ENCODE data around the gene P2RY1. TPM values are rescaled to one million over a fixed set of nuclear protein-coding genes. Genes with fewer than 3 reads are reported as not detected.
"Not testable (repeated sequence)": the region's sequence is repeated elsewhere in the genome, so short reads cannot be mapped to it uniquely, and the experiment has no call there.

Gene P2RY1
- polyA plus RNA-seq, 1 donor (not counting 4 experiments of a cell fraction or from before 2014, with no cell fraction given): 1.1 TPM

DNA sequence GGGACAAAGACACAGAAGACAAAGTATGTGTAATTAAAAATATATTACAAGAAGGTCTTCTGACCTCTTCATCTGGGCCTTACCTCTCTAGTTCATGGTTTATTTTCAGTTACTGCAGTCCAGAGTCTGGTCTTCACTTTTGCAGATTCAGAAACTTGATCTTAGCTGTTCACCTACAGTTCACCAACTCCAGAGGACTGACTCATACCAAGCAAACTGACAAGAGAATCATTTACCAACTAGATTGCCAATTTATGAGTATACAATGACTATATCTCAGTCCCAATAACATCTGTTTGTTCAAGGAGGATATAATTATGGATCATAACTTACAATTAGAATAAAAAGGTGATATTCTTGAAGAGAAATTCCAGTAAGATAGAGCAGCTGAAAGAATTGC is 9.0 kb downstream of the P2RY1 start:
- Histone ChIP-seq H3K9me3 (ENCODE audit: control insufficient read depth, low read depth, low read length) (no peaks in the 10 kb centered on the region), H3K4me3 (ENCODE audit: control insufficient read depth in 2 of 3, extremely low read depth in 1 of 3, insufficient read depth in 2 of 3, low read depth in 1 of 3, low read length in 3 of 3) (no peak overlapping the region), H3K9ac (ENCODE audit: control insufficient read depth, extremely low read depth, insufficient read depth, low read length) (no peak overlapping the region), H3K36me3 (ENCODE audit: control insufficient read depth in 2 of 2, extremely low read depth in 1 of 2, insufficient read depth in 2 of 2, low read length in 2 of 2) (no peaks in the 10 kb centered on the region), H3K4me1 (ENCODE audit: control insufficient read depth, extremely low read depth, insufficient read depth, low read length) (no peaks in the 10 kb centered on the region), H3K27me3 (ENCODE audit: control insufficient read depth, extremely low read depth, insufficient read depth, low read length) (no peaks in the 10 kb centered on the region), H2AFZ (ENCODE audit: control insufficient read depth, low read length) (no peak overlapping the region), H3K9me1 (ENCODE audit: control insufficient read depth, extremely low read depth, insufficient read depth, low read length) (no peaks in the 10 kb centered on the region), H3K27ac (ENCODE audit: control insufficient read depth, insufficient read depth, low read length) (no peak overlapping the region), H3K79me2 (ENCODE audit: control insufficient read depth, insufficient read depth, low read length) (no peaks in the 10 kb centered on the region), H3K4me2 (ENCODE audit: control insufficient read depth, extremely low read depth, insufficient read depth, low read depth, low read length) (no peak overlapping the region), H4K20me1 (ENCODE audit: control insufficient read depth, extremely low read depth, insufficient read depth, low read length) (no peaks in the 10 kb centered on the region)
- dilution Hi-C loops (cut with MboI; ENCODE audit: extremely low pct_ligation_motif_present, low sequenced_read_pairs): no loop called here
- no peak for TF ChIP-seq EZH2 (IDR thresholded peaks at IDR 0.05; ENCODE audit: low read length)
- TF ChIP-seq, protein P1, sequence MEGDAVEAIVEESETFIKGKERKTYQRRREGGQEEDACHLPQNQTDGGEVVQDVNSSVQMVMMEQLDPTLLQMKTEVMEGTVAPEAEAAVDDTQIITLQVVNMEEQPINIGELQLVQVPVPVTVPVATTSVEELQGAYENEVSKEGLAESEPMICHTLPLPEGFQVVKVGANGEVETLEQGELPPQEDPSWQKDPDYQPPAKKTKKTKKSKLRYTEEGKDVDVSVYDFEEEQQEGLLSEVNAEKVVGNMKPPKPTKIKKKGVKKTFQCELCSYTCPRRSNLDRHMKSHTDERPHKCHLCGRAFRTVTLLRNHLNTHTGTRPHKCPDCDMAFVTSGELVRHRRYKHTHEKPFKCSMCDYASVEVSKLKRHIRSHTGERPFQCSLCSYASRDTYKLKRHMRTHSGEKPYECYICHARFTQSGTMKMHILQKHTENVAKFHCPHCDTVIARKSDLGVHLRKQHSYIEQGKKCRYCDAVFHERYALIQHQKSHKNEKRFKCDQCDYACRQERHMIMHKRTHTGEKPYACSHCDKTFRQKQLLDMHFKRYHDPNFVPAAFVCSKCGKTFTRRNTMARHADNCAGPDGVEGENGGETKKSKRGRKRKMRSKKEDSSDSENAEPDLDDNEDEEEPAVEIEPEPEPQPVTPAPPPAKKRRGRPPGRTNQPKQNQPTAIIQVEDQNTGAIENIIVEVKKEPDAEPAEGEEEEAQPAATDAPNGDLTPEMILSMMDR (optimal IDR thresholded peaks at IDR 0.05 in 1 of 3, IDR thresholded peaks at IDR 0.05 in 1 of 3, conservative IDR thresholded peaks at IDR 0.05 in 1 of 3; ENCODE audit: extremely low read depth in 1 of 3, insufficient read depth in 2 of 3, low read length in 3 of 3): no peak
- FAIRE-seq: no peak
- no peak for DNase-seq (ENCODE audit: low read depth, low spot score)

DNA sequence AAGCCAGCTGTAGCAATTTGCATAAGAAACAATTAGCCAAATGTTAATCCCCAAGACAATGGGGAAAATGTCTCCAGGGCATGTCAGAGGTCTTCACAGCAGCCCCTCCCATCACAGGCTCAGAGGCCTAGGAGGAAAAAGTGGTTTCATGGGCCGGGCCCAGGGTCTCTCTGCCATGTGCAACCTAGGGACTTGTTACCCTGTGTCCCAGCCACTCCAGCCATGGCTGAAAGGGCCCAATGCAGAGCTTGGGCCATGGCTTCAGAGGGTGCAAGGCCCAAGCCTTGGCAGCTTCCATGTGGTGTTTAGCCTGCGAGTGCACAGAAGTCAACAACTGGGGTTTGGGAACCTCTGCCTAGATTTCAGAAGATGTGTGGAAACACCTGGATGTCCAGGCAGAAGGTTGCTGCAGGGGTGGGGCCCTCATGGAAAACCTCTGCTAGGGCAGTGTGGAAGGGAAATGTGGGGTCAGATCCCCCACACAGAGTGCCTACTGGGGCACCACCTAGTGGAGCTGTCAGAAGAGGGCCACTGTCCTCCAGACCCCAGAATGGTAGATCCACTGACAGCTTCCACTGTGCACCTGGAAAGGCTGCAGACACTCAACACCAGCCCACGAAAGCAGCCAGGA is 11.8 kb downstream of the P2RY1 start:
- H3K4me3 ChIP-seq (ENCODE audit: control insufficient read depth in 2 of 3, extremely low read depth in 1 of 3, insufficient read depth in 2 of 3, low read depth in 1 of 3, low read length in 3 of 3); H3K9me3 ChIP-seq (ENCODE audit: control insufficient read depth, low read depth, low read length); H3K9ac ChIP-seq (ENCODE audit: control insufficient read depth, extremely low read depth, insufficient read depth, low read length); dilution Hi-C loops (cut with MboI; ENCODE audit: extremely low pct_ligation_motif_present, low sequenced_read_pairs); H3K27me3 ChIP-seq (ENCODE audit: control insufficient read depth, extremely low read depth, insufficient read depth, low read length); FAIRE-seq; H4K20me1 ChIP-seq (ENCODE audit: control insufficient read depth, extremely low read depth, insufficient read depth, low read length); H3K9me1 ChIP-seq (ENCODE audit: control insufficient read depth, extremely low read depth, insufficient read depth, low read length); H3K27ac ChIP-seq (ENCODE audit: control insufficient read depth, insufficient read depth, low read length); H3K4me1 ChIP-seq (ENCODE audit: control insufficient read depth, extremely low read depth, insufficient read depth, low read length); H2AFZ ChIP-seq (ENCODE audit: control insufficient read depth, low read length); DNase-seq (ENCODE audit: low read depth, low spot score); H3K4me2 ChIP-seq (ENCODE audit: control insufficient read depth, extremely low read depth, insufficient read depth, low read depth, low read length); H3K79me2 ChIP-seq (ENCODE audit: control insufficient read depth, insufficient read depth, low read length); H3K36me3 ChIP-seq (ENCODE audit: control insufficient read depth in 2 of 2, extremely low read depth in 1 of 2, insufficient read depth in 2 of 2, low read length in 2 of 2): not testable (repeated sequence)

DNA sequence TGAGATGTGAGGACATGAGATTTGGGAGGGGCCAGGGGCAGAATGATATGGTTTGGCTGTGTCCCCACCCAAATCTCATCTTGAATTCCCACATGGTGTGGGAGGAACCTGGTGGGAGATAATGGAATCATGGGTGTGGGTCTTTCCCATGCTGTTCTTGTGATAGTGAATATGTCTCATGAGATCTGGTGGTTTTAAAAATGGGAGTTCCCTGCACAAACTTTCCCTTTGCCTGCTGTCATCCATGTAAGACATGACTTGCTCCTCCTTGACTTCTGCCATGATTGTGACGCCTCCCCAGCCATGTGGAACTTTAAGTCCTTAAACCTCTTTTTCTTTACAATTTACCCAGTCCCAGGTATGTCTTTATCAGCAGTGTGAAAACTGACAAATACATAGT is 12.7 kb downstream of the P2RY1 start:
- FAIRE-seq; H4K20me1 ChIP-seq (ENCODE audit: control insufficient read depth, extremely low read depth, insufficient read depth, low read length); DNase-seq (ENCODE audit: low read depth, low spot score); H3K36me3 ChIP-seq (ENCODE audit: control insufficient read depth in 2 of 2, extremely low read depth in 1 of 2, insufficient read depth in 2 of 2, low read length in 2 of 2); H3K27ac ChIP-seq (ENCODE audit: control insufficient read depth, insufficient read depth, low read length); dilution Hi-C loops (cut with MboI; ENCODE audit: extremely low pct_ligation_motif_present, low sequenced_read_pairs); H3K4me1 ChIP-seq (ENCODE audit: control insufficient read depth, extremely low read depth, insufficient read depth, low read length); H3K9ac ChIP-seq (ENCODE audit: control insufficient read depth, extremely low read depth, insufficient read depth, low read length); H3K4me3 ChIP-seq (ENCODE audit: control insufficient read depth in 2 of 3, extremely low read depth in 1 of 3, insufficient read depth in 2 of 3, low read depth in 1 of 3, low read length in 3 of 3); H3K9me1 ChIP-seq (ENCODE audit: control insufficient read depth, extremely low read depth, insufficient read depth, low read length); H3K27me3 ChIP-seq (ENCODE audit: control insufficient read depth, extremely low read depth, insufficient read depth, low read length); H2AFZ ChIP-seq (ENCODE audit: control insufficient read depth, low read length); H3K79me2 ChIP-seq (ENCODE audit: control insufficient read depth, insufficient read depth, low read length); H3K9me3 ChIP-seq (ENCODE audit: control insufficient read depth, low read depth, low read length); H3K4me2 ChIP-seq (ENCODE audit: control insufficient read depth, extremely low read depth, insufficient read depth, low read depth, low read length): not testable (repeated sequence)
